ENCODE measurements around the gene DENND5A. TPM values are rescaled to one million over a fixed set of nuclear protein-coding genes. Genes with fewer than 3 reads are reported as not detected.
A peak's percentile ranks its signal among the peaks of the same experiment; 100 is the strongest.

Gene DENND5A
- total RNA-seq (2014; rRNA removed; shearing (Covaris generic)) = 110 and 112 TPM in 2 replicates

GRCh38 chr11:9265211-9266131, at the start of gene DENND5A:
Gene DENND5A (minus strand): TSS chr11:9265350. CDS start chr11:9265069, 281 bp downstream.
- Histone ChIP-seq H3K36me3 (replicated peaks; ENCODE audit: control insufficient read depth, insufficient read depth, low read length) (no peaks in the 10 kb centered on the region), H3K27me3 (ENCODE audit: control insufficient read depth, insufficient read depth, low read length) (no peaks in the 10 kb centered on the region), H3K4me3 (ENCODE audit: insufficient read depth, low read depth, low read length) (peak within 1 kb of the TSS; percentile 84)
- peak; percentile 100 for DNase-seq

GRCh38 chr11:9314291-9315077, 49.3 kb upstream of the DENND5A start, which contains the start of gene TMEM41B:
Gene TMEM41B (minus strand): TSS chr11:9314593. CDS start chr11:9314441, 152 bp downstream.
- 0 out of 2 replicates have a peak, but pooled peaks cover 2% of the 10 kb centered on the region for H3K36me3 ChIP-seq (replicated peaks; ENCODE audit: control insufficient read depth, insufficient read depth, low read length)
- peak; percentile 99 for DNase-seq
- H3K4me3 ChIP-seq (ENCODE audit: insufficient read depth, low read depth, low read length) = peak within 1 kb of the TSS; percentile 95
- H3K27me3 ChIP-seq (ENCODE audit: control insufficient read depth, insufficient read depth, low read length) = no peaks in the 10 kb centered on the region

GRCh38 chr11:9313648-9314290, 48.6 kb upstream of the DENND5A start:
- H3K4me3 ChIP-seq (ENCODE audit: insufficient read depth, low read depth, low read length) = peak overlapping the region; percentile 95
- DNase-seq = peak; percentile 79
- H3K36me3 ChIP-seq (replicated peaks; ENCODE audit: control insufficient read depth, insufficient read depth, low read length) = 0 out of 2 replicates have a peak, but pooled peaks cover 2% of the 10 kb centered on the region
- no peaks in the 10 kb centered on the region for H3K27me3 ChIP-seq (ENCODE audit: control insufficient read depth, insufficient read depth, low read length)

- DNase-seq = no peak
- H3K36me3 ChIP-seq (replicated peaks; ENCODE audit: control insufficient read depth, insufficient read depth, low read length) = 0 out of 2 replicates have a peak, but pooled peaks cover 2% of the 10 kb centered on the region
- H3K4me3 ChIP-seq (ENCODE audit: insufficient read depth, low read depth, low read length) = no peak overlapping the region
- H3K27me3 ChIP-seq (ENCODE audit: control insufficient read depth, insufficient read depth, low read length) = no peaks in the 10 kb centered on the region
Measured at GRCh38 chr11:9310485-9311090, 45.4 kb upstream of the DENND5A start.

GRCh38 chr11:9304178-9304577, 39.0 kb upstream of the DENND5A start:
- H3K27me3 ChIP-seq (ENCODE audit: control insufficient read depth, insufficient read depth, low read length) = no peaks in the 10 kb centered on the region
- DNase-seq = no peak
- no peak overlapping the region for H3K4me3 ChIP-seq (ENCODE audit: insufficient read depth, low read depth, low read length)
- H3K36me3 ChIP-seq (replicated peaks; ENCODE audit: control insufficient read depth, insufficient read depth, low read length) = 0 out of 2 replicates have a peak, but pooled peaks cover 1% of the 10 kb centered on the region

- Histone ChIP-seq H3K36me3 (replicated peaks; ENCODE audit: control insufficient read depth, insufficient read depth, low read length) (peaks cover 5% of the 10 kb centered on the region; the same call in 1 of the 2 replicates), H3K4me3 (ENCODE audit: insufficient read depth, low read depth, low read length) (no peak overlapping the region), H3K27me3 (ENCODE audit: control insufficient read depth, insufficient read depth, low read length) (no peaks in the 10 kb centered on the region)
- no peak for DNase-seq
Measured at GRCh38 chr11:9302448-9302847, 37.3 kb upstream of the DENND5A start.

GRCh38 chr11:9301720-9302119, 36.6 kb upstream of the DENND5A start:
- Histone ChIP-seq H3K27me3 (ENCODE audit: control insufficient read depth, insufficient read depth, low read length) (no peaks in the 10 kb centered on the region), H3K4me3 (ENCODE audit: insufficient read depth, low read depth, low read length) (no peak overlapping the region), H3K36me3 (replicated peaks; ENCODE audit: control insufficient read depth, insufficient read depth, low read length) (peaks cover 5% of the 10 kb centered on the region; the same call in 1 of the 2 replicates)
- DNase-seq = no peak

- no peak overlapping the region for H3K4me3 ChIP-seq (ENCODE audit: insufficient read depth, low read depth, low read length)
- peaks cover 4% of the 10 kb centered on the region for H3K36me3 ChIP-seq (replicated peaks; ENCODE audit: control insufficient read depth, insufficient read depth, low read length)
- H3K27me3 ChIP-seq (ENCODE audit: control insufficient read depth, insufficient read depth, low read length) = no peaks in the 10 kb centered on the region
- DNase-seq = no peak
Measured at GRCh38 chr11:9293646-9294045, 28.5 kb upstream of the DENND5A start.

- H3K27me3 ChIP-seq (ENCODE audit: control insufficient read depth, insufficient read depth, low read length) = no peaks in the 10 kb centered on the region
- peaks cover 4% of the 10 kb centered on the region for H3K36me3 ChIP-seq (replicated peaks; ENCODE audit: control insufficient read depth, insufficient read depth, low read length)
- no peak for DNase-seq
- no peak overlapping the region for H3K4me3 ChIP-seq (ENCODE audit: insufficient read depth, low read depth, low read length)
Measured at GRCh38 chr11:9285850-9286587, 20.9 kb upstream of the DENND5A start.

- H3K4me3 ChIP-seq (ENCODE audit: insufficient read depth, low read depth, low read length) = no peak overlapping the region
- DNase-seq = no peak
- peaks cover 7% of the 10 kb centered on the region for H3K36me3 ChIP-seq (replicated peaks; ENCODE audit: control insufficient read depth, insufficient read depth, low read length)
- H3K27me3 ChIP-seq (ENCODE audit: control insufficient read depth, insufficient read depth, low read length) = no peaks in the 10 kb centered on the region
Measured at GRCh38 chr11:9280655-9281301, 15.6 kb upstream of the DENND5A start.

- Histone ChIP-seq H3K36me3 (replicated peaks; ENCODE audit: control insufficient read depth, insufficient read depth, low read length) (peaks cover 7% of the 10 kb centered on the region), H3K4me3 (ENCODE audit: insufficient read depth, low read depth, low read length) (no peak overlapping the region), H3K27me3 (ENCODE audit: control insufficient read depth, insufficient read depth, low read length) (no peaks in the 10 kb centered on the region)
- DNase-seq = no peak
Measured at GRCh38 chr11:9277176-9277575, 12.0 kb upstream of the DENND5A start.

GRCh38 chr11:9276571-9276970, 11.4 kb upstream of the DENND5A start:
- H3K4me3 ChIP-seq (ENCODE audit: insufficient read depth, low read depth, low read length) = no peak overlapping the region
- no peaks in the 10 kb centered on the region for H3K27me3 ChIP-seq (ENCODE audit: control insufficient read depth, insufficient read depth, low read length)
- no peak for DNase-seq

More at GRCh38 chr11:9276571-9276970, 11.4 kb upstream of the DENND5A start:
- peaks cover 7% of the 10 kb centered on the region for H3K36me3 ChIP-seq (replicated peaks; ENCODE audit: control insufficient read depth, insufficient read depth, low read length)

Measured in H7 (cell line).